Measurements from ENCODE around the gene ABITRAM.

GRCh38 chr9:108885643-108886348 lies 48.4 kb upstream of the ABITRAM start:
- TF ChIP-seq POLR2A (IDR thresholded peaks at IDR 0.05) = no peak
- TF ChIP-seq CTCF (IDR thresholded peaks at IDR 0.05) = no peak
- no peak for TF ChIP-seq POLR2AphosphoS5 (IDR thresholded peaks at IDR 0.05)
- TF ChIP-seq EP300 (IDR thresholded peaks at IDR 0.05) = no peak
